Measurements from ENCODE around the gene C5orf58. TPM values are rescaled to one million over a fixed set of nuclear protein-coding genes. Genes with fewer than 3 reads are reported as not detected.

Gene C5orf58
- total RNA-seq, 1 donor from 2014 or later, result not detected

GRCh38 chr5:170249355-170249754 is 16.6 kb downstream of the C5orf58 start:
- no peak overlapping the region for H3K4me3 ChIP-seq
- Mint-ChIP-seq H3K9me3 (peaks cover 4% of the 10 kb centered on the region), H3K4me1 (peaks cover 11% of the 10 kb centered on the region), H3K27ac (no peak overlapping the region), H3K27me3 (ENCODE audit: insufficient read depth, low read depth) (peaks cover 2% of the 10 kb centered on the region), H3K4me3 (no peak overlapping the region), H3K36me3 (no peaks in the 10 kb centered on the region)
- no peak overlapping the region for H2AFZ ChIP-seq (replicated peaks)
- no peaks in the 10 kb centered on the region for H3K27me3 ChIP-seq
- no peak for DNase-seq (ENCODE audit: low spot score)
- H3K9me3 ChIP-seq (ENCODE audit: low read depth), result no peaks in the 10 kb centered on the region
- no peak overlapping the region for H3K9ac ChIP-seq
- H3K4me2 ChIP-seq, result no peak overlapping the region
- peaks cover 14% of the 10 kb centered on the region for H3F3A ChIP-seq (ENCODE audit: low read depth)
- H4K20me1 ChIP-seq (ENCODE audit: low read depth), result no peaks in the 10 kb centered on the region
- H3K79me2 ChIP-seq (ENCODE audit: low read depth), result no peaks in the 10 kb centered on the region
- no peak overlapping the region for H3K27ac ChIP-seq
- TF ChIP-seq CTCF (IDR thresholded peaks at IDR 0.05) (no peak), EZH2phosphoT487 (IDR thresholded peaks at IDR 0.05) (no peak), EZH2 (IDR thresholded peaks at IDR 0.05) (no peak)
- peaks cover 52% of the 10 kb centered on the region for H3K4me1 ChIP-seq
- no peaks in the 10 kb centered on the region for H3K36me3 ChIP-seq

- no peak for DNase-seq (ENCODE audit: low spot score)
- H3K4me1 Mint-ChIP-seq, result peaks cover 11% of the 10 kb centered on the region
- no peak for TF ChIP-seq EZH2phosphoT487 (IDR thresholded peaks at IDR 0.05)
- no peak for TF ChIP-seq CTCF (IDR thresholded peaks at IDR 0.05)
- no peak for TF ChIP-seq EZH2 (IDR thresholded peaks at IDR 0.05)
Observed at GRCh38 chr5:170250810-170251317, 18.1 kb downstream of the C5orf58 start.

GRCh38 chr5:170251462-170251861 is 18.7 kb downstream of the C5orf58 start:
- no peak overlapping the region for H3K4me3 ChIP-seq
- H3K27me3 Mint-ChIP-seq (ENCODE audit: insufficient read depth, low read depth), result peaks cover 10% of the 10 kb centered on the region
- peaks cover 14% of the 10 kb centered on the region for H3K4me1 Mint-ChIP-seq
- no peak overlapping the region for H2AFZ ChIP-seq (replicated peaks)
- H3K9ac ChIP-seq, result no peak overlapping the region
- H3K4me1 ChIP-seq, result peaks cover 62% of the 10 kb centered on the region
- peaks cover 2% of the 10 kb centered on the region for H3K9me3 Mint-ChIP-seq
- H3K27ac ChIP-seq, result no peak overlapping the region
- no peaks in the 10 kb centered on the region for H3K36me3 ChIP-seq
- TF ChIP-seq CTCF (IDR thresholded peaks at IDR 0.05) (no peak), EZH2phosphoT487 (IDR thresholded peaks at IDR 0.05) (peak; percentile 66)
- no peaks in the 10 kb centered on the region for H3K36me3 Mint-ChIP-seq
- no peaks in the 10 kb centered on the region for H3K9me3 ChIP-seq (ENCODE audit: low read depth)
- no peaks in the 10 kb centered on the region for H3K79me2 ChIP-seq (ENCODE audit: low read depth)
- H3K27ac Mint-ChIP-seq, result no peak overlapping the region
- DNase-seq (ENCODE audit: low spot score), result no peak
- no peak overlapping the region for H3K4me3 Mint-ChIP-seq
- no peaks in the 10 kb centered on the region for H4K20me1 ChIP-seq (ENCODE audit: low read depth)
- H3K27me3 ChIP-seq, result no peaks in the 10 kb centered on the region
- peak overlapping the region; percentile 39 for H3K4me2 ChIP-seq
- H3F3A ChIP-seq (ENCODE audit: low read depth), result peaks cover 10% of the 10 kb centered on the region

More at GRCh38 chr5:170250810-170251317, 18.1 kb downstream of the C5orf58 start:
- no peak overlapping the region for H2AFZ ChIP-seq (replicated peaks)
- no peaks in the 10 kb centered on the region for H3K36me3 ChIP-seq
- no peaks in the 10 kb centered on the region for H3K79me2 ChIP-seq (ENCODE audit: low read depth)
- no peaks in the 10 kb centered on the region for H3K9me3 ChIP-seq (ENCODE audit: low read depth)
- no peaks in the 10 kb centered on the region for H3K27me3 ChIP-seq
- Mint-ChIP-seq H3K4me3 (no peak overlapping the region), H3K9me3 (peaks cover 4% of the 10 kb centered on the region), H3K27me3 (ENCODE audit: insufficient read depth, low read depth) (peaks cover 6% of the 10 kb centered on the region), H3K36me3 (no peaks in the 10 kb centered on the region), H3K27ac (no peak overlapping the region)
- H3K4me3 ChIP-seq, result no peak overlapping the region
- H3K9ac ChIP-seq, result no peak overlapping the region
- H4K20me1 ChIP-seq (ENCODE audit: low read depth), result no peaks in the 10 kb centered on the region
- no peak overlapping the region for H3K27ac ChIP-seq
- H3F3A ChIP-seq (ENCODE audit: low read depth), result peaks cover 14% of the 10 kb centered on the region
- peaks cover 62% of the 10 kb centered on the region for H3K4me1 ChIP-seq
- no peak overlapping the region for H3K4me2 ChIP-seq

Data from neural progenitor cell (in vitro differentiated cells).